Endothelial cell of umbilical vein (primary cell): Measurements from ENCODE around the gene TRPC6. TPM values are rescaled to one million over a fixed set of nuclear protein-coding genes. Genes with fewer than 3 reads are reported as not detected.

ENCODE experiments used
- BruUV-seq: library from RNA; stranded (reverse); fragments of 400-500 nt; replicated peaks from 2 replicates; lab custom pipeline; 2021; lab: Mats Ljungman, UMichigan
- CTCF ChIA-PET: fragments of 300-600, 350-600 bp; sonication (Branson Sonifier 250); formaldehyde crosslinking; loops from one replicate; lab custom pipeline; 2021; ENCODE audit warnings: antibody characterized with exemption, inconsistent platforms; lab: Charles Lee
- POLR2A ChIA-PET: fragments of 300-600, 350-600 bp; sonication (Branson Sonifier 250); formaldehyde crosslinking; loops from one replicate; lab custom pipeline; 2021; ENCODE audit warnings: antibody characterized with exemption, inconsistent platforms; lab: Charles Lee
- DNase-seq: peaks from one replicate; pipeline ENCODE4 v3.0.0-alpha.2; 2011; ENCODE audit warnings: low read depth, low spot score
- FAIRE-seq: peaks from 2 replicates; lab custom pipeline; 2011; peaks lifted over from hg19 to GRCh38; lab: Jason Lieb, UNC
- H2AFZ ChIP-seq: 2 replicates; pipeline ENCODE4 v1.6.0; 2012; ENCODE audit warnings: low read depth, low read length, control low read depth, inconsistent platforms
- H3K27ac ChIP-seq: 2 replicates; pipeline ENCODE4 v1.5.1; 2011; ENCODE audit warnings: low read depth, mild to moderate bottlenecking, control low read depth, low read length, moderate library complexity; ENCODE audit not compliant: insufficient read depth
- H3K27me3 ChIP-seq, 2 experiments: 2 replicates each; pipeline versions ENCODE4 v1.6.0 to v1.6.1; 2011; ENCODE audit warnings: low read length in 2 of 2, mixed read lengths in 1 of 2; ENCODE audit not compliant: control insufficient read depth in 2 of 2, insufficient read depth in 2 of 2
- H3K36me3 ChIP-seq, 2 experiments: 2 replicates in 1 of 2; 3 replicates in 1 of 2; pipeline ENCODE4 v1.5.1; 2011; ENCODE audit warnings: low read length in 2 of 2, mild to moderate bottlenecking in 1 of 2, moderate library complexity in 1 of 2; ENCODE audit not compliant: control insufficient read depth in 2 of 2, insufficient read depth in 2 of 2; ENCODE audit errors: extremely low read depth in 1 of 2
- H3K4me1 ChIP-seq: 3 replicates; pipeline ENCODE4 v1.5.1; 2011; ENCODE audit warnings: mild to moderate bottlenecking, low read length; ENCODE audit not compliant: control insufficient read depth, insufficient read depth; ENCODE audit errors: extremely low read depth
- H3K4me2 ChIP-seq: 2 replicates; pipeline ENCODE4 v1.6.1; 2011; ENCODE audit warnings: low read length, control low read depth, mixed read lengths; ENCODE audit not compliant: insufficient read depth
- H3K4me3 ChIP-seq, 3 experiments: fragments of 200-600 bp in 1 of 3; sonication (generic), shearing (Covaris generic) in 1 of 3; replicated peaks in 1 of 3; 2 replicates each; pipeline ENCODE4 v1.5.1; 2011 to 2016; ENCODE audit warnings: control low read depth in 3 of 3, low read length in 3 of 3, mild to moderate bottlenecking in 2 of 3, inconsistent platforms in 1 of 3, low read depth in 1 of 3, moderate library complexity in 1 of 3; ENCODE audit not compliant: insufficient read depth in 1 of 3
- H3K79me2 ChIP-seq: 2 replicates; pipeline ENCODE4 v1.6.0; 2012; ENCODE audit warnings: low read length, inconsistent platforms; ENCODE audit not compliant: control insufficient read depth, insufficient read depth
- H3K9ac ChIP-seq: replicated peaks from 2 replicates; pipeline ENCODE3; 2011; ENCODE audit warnings: low read length, control low read depth; ENCODE audit not compliant: insufficient read depth; ENCODE audit errors: extremely low read depth
- H3K9me1 ChIP-seq: replicated peaks from 3 replicates; pipeline ENCODE4 v1.6.0; 2011; ENCODE audit warnings: mild to moderate bottlenecking, low read length; ENCODE audit not compliant: control insufficient read depth, insufficient read depth; ENCODE audit errors: extremely low read depth
- H3K9me3 ChIP-seq: replicated peaks from 2 replicates; pipeline ENCODE4 v1.5.1; 2012; ENCODE audit warnings: low read length, inconsistent platforms; ENCODE audit not compliant: control insufficient read depth, insufficient read depth
- H4K20me1 ChIP-seq: replicated peaks from 2 replicates; pipeline ENCODE3; 2011; ENCODE audit warnings: mild to moderate bottlenecking, low read length; ENCODE audit not compliant: control insufficient read depth, insufficient read depth; ENCODE audit errors: extremely low read depth
- CTCF ChIP-seq, 2 donors: IDR thresholded peaks; 1 replicate in 1 of 2; 2 replicates in 1 of 2; pipeline ENCODE4 v1.5.1; 2011; ENCODE audit warnings: low read length in 2 of 2, mild to moderate bottlenecking in 2 of 2, moderate library complexity in 2 of 2, control low read depth in 1 of 2, inconsistent platforms in 1 of 2, low read depth in 1 of 2; ENCODE audit not compliant: insufficient read depth in 1 of 2; ENCODE audit errors: extremely low read depth in 1 of 2
- EZH2 ChIP-seq: IDR thresholded peaks from 2 replicates; pipeline ENCODE4 v1.6.1; 2012; ENCODE audit warnings: borderline replicate concordance, low read depth, mild to moderate bottlenecking, moderate library complexity, low read length, inconsistent platforms; ENCODE audit not compliant: severe bottlenecking
- FOS ChIP-seq: IDR thresholded peaks from 2 replicates; pipeline ENCODE4 v1.6.1; 2011; ENCODE audit warnings: mild to moderate bottlenecking, low read length, moderate library complexity, borderline replicate concordance; ENCODE audit not compliant: insufficient read depth
- GATA2 ChIP-seq: IDR thresholded peaks from 2 replicates; pipeline ENCODE4 v1.7.0; 2011; ENCODE audit warnings: low read depth, mild to moderate bottlenecking, moderate library complexity, mixed read lengths, low read length; ENCODE audit not compliant: insufficient read length, insufficient read depth
- JUN ChIP-seq: IDR thresholded peaks from 2 replicates; pipeline ENCODE4 v1.6.1; 2011; ENCODE audit warnings: borderline replicate concordance, low read depth; ENCODE audit not compliant: insufficient read length, insufficient read depth
- MAX ChIP-seq: IDR thresholded peaks from 2 replicates; pipeline ENCODE4 v1.6.1; 2011; ENCODE audit not compliant: insufficient read depth, insufficient read length
- MYC ChIP-seq: IDR thresholded peaks from one replicate; pipeline ENCODE4 v1.6.1; 2011; ENCODE audit warnings: mild to moderate bottlenecking, low read depth, low read length
- POLR2A ChIP-seq: IDR thresholded peaks from 2 replicates; pipeline ENCODE4 v1.6.1; 2012; ENCODE audit warnings: low read depth, mild to moderate bottlenecking, control low read depth, low read length
- POLR2AphosphoS5 ChIP-seq: IDR thresholded peaks from 2 replicates; pipeline ENCODE4 v1.6.1; 2012; ENCODE audit warnings: low read depth, mild to moderate bottlenecking, control low read depth, low read length, moderate library complexity; ENCODE audit not compliant: insufficient read depth
- dilution Hi-C: fragments of 300-500 bp; cut with MboI; formaldehyde crosslinking; loops from one replicate; pipeline ENCODE4 v1.15.0; 2019; ENCODE audit warnings: low sequenced_read_pairs; ENCODE audit not compliant: extremely low pct_ligation_motif_present
- intact Hi-C: fragments of 100-400 bp; cut with micrococcal nuclease; formaldehyde crosslinking; loops from one replicate; pipeline ENCODE4 v1.10.0; 2022
- polyA plus RNA-seq, 4 experiments: library from polyadenylated mRNA; depleted of rRNA in 3 of 4; stranded (reverse) in 3 of 4; unstranded in 1 of 4; fragments of >200 nt; gene quantifications; 2 replicates each; pipeline versions ENCODE4 v1.2.1 to v1.2.3, GENCODE V29; 2011 to 2012; ENCODE audit warnings: missing spikeins in 1 of 4
- total RNA-seq: library from RNA; stranded (reverse); gene quantifications from 2 replicates; pipeline ENCODE4 v1.2.3, GENCODE V29; 2021

The TRPC6 gene
- total and polyA plus RNA-seq, 2 donors (not counting 3 experiments of a cell fraction or from before 2014, with no cell fraction given) = not detected

DNA sequence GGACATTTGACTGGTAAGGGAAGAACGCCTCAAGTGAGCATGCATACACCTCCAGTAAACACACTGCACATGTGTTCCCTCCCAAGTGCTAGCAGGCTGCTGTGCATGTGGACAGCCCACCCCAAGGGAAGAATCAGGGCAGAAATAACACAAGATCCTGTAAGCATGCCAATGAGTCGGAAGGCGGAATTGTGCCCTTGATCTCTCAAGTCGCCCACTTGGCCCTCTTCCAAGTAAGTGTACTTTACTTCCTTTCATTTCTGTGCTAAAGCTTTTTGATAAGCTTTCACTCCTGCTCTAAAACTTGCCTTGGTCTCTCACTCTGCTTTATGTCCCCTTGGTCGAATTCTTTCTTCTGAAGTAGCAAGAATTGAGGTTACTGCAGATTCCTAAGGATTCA lies 139.6 kb downstream of the TRPC6 start:
- Histone ChIP-seq H2AFZ (no peak overlapping the region), H3K4me1 (no peaks in the 10 kb centered on the region), H3K27me3 (no peaks in the 10 kb centered on the region), H4K20me1 (no peaks in the 10 kb centered on the region), H3K9ac (no peak overlapping the region), H3K79me2 (no peaks in the 10 kb centered on the region), H3K9me1 (no peaks in the 10 kb centered on the region), H3K4me2 (no peak overlapping the region), H3K27ac (no peak overlapping the region), H3K36me3 (no peaks in the 10 kb centered on the region), H3K4me3 (no peak overlapping the region), H3K9me3 (no peaks in the 10 kb centered on the region)
- intact Hi-C loops (no loop called here), dilution Hi-C loops (no loop called here)
- BruUV-seq = no TSS peak
- FAIRE-seq (no peak), DNase-seq (no peak)
- ChIA-PET CTCF (no interaction called here), POLR2A (no interaction called here)
- TF ChIP-seq MAX (no peak), FOS (no peak), JUN (no peak), POLR2AphosphoS5 (no peak), MYC (no peak), EZH2 (no peak), CTCF (IDR thresholded peaks at IDR 0.05; ENCODE audit: extremely low read depth in 1 of 2, insufficient read depth in 1 of 2, low read depth in 1 of 2, low read length in 2 of 2) (no peak), GATA2 (no peak), POLR2A (no peak)
